Natural killer cell (primary cell): Measurements from ENCODE around the gene TECTB. TPM values are rescaled to one million over a fixed set of nuclear protein-coding genes. Genes with fewer than 3 reads are reported as not detected.
A peak's percentile ranks its signal among the peaks of the same experiment; 100 is the strongest.

Experiments
- ATAC-seq, 3 donors: fragments of 150-1000 bp in 2 of 3; fragments of 200-7000 bp in 1 of 3; cut with Tn5 transposase; 1 replicate in 1 of 3; 2 replicates in 2 of 3; pipeline ENCODE4 v1.10.0; 2021; ENCODE audit warnings: mild to moderate bottlenecking in 2 of 3, moderate library complexity in 2 of 3
- DNase-seq, 2 donors: peaks; one replicate each; pipeline versions ENCODE4 v3.0.0 to v3.0.0-alpha.2; 2013 to 2021; ENCODE audit warnings: mixed read lengths in 1 of 2
- H3K27ac ChIP-seq: one replicate; pipeline ENCODE4 v1.5.1; 2013; ENCODE audit warnings: mild to moderate bottlenecking, low read length
- H3K27me3 ChIP-seq: one replicate; pipeline ENCODE4 v1.6.1; 2013; ENCODE audit warnings: low read length; ENCODE audit not compliant: control insufficient read depth, insufficient read depth
- H3K36me3 ChIP-seq: one replicate; pipeline ENCODE4 v1.6.1; 2013; ENCODE audit warnings: low read length; ENCODE audit not compliant: control insufficient read depth, insufficient read depth
- H3K4me1 ChIP-seq: one replicate; pipeline ENCODE4 v1.6.1; 2013; ENCODE audit warnings: low read length; ENCODE audit not compliant: control insufficient read depth, insufficient read depth
- H3K4me3 ChIP-seq: one replicate; pipeline ENCODE4 v1.5.1; 2013; ENCODE audit warnings: low read length
- H3K9me3 ChIP-seq: one replicate; pipeline ENCODE4 v1.6.1; 2013; ENCODE audit warnings: low read length; ENCODE audit not compliant: control insufficient read depth, insufficient read depth
- H3K27ac Mint-ChIP-seq, 2 donors: one replicate each; pipeline ENCODE4 v1.8.0; 2022; ENCODE audit warnings: mild to moderate bottlenecking in 2 of 2, mixed read lengths in 2 of 2, moderate library complexity in 1 of 2
- H3K27me3 Mint-ChIP-seq, 2 donors: one replicate each; pipeline ENCODE4 v1.8.0; 2022; ENCODE audit warnings: low read depth in 2 of 2, mixed read lengths in 2 of 2
- H3K36me3 Mint-ChIP-seq: one replicate; pipeline ENCODE4 v1.8.0; 2022; ENCODE audit warnings: mixed read lengths
- H3K4me1 Mint-ChIP-seq, 2 donors: one replicate each; pipeline ENCODE4 v1.8.0; 2022; ENCODE audit warnings: mixed read lengths in 2 of 2
- H3K4me3 Mint-ChIP-seq: one replicate; pipeline ENCODE4 v1.8.0; 2022; ENCODE audit warnings: mild to moderate bottlenecking, moderate library complexity, mixed read lengths
- H3K9me3 Mint-ChIP-seq, 2 donors: one replicate each; pipeline ENCODE4 v1.8.0; 2022; ENCODE audit warnings: mixed read lengths in 2 of 2
- WGBS: methylation state at CpG from one replicate; pipeline ENCODE4 v1.1.7; 2013; ENCODE audit warnings: missing lambda C conversion rate; ENCODE audit not compliant: insufficient coverage; 5-methylcytosine and 5-hydroxymethylcytosine counted together
- intact Hi-C: fragments of 100-400 bp; cut with micrococcal nuclease; formaldehyde crosslinking; loops from one replicate; pipeline ENCODE4 v1.14.2; 2022
- total RNA-seq, 4 donors: library from RNA; stranded (reverse); fragments of 120-200 nt in 1 of 4; gene quantifications; one replicate each; pipeline versions ENCODE4 v1.2.3 to v1.2.4, GENCODE V29; 2013 to 2022
- TF ChIP-seq, protein P1 (sequence below): fragments of 200-600 bp; IDR thresholded peaks from one replicate; pipeline ENCODE4 v1.8.0; 2022; ENCODE audit warnings: antibody characterized with exemption

Gene TECTB
- total RNA-seq, 3 donors from 2014 or later (not counting 1 experiment from before 2014, with no cell fraction given): not detected

DNA sequence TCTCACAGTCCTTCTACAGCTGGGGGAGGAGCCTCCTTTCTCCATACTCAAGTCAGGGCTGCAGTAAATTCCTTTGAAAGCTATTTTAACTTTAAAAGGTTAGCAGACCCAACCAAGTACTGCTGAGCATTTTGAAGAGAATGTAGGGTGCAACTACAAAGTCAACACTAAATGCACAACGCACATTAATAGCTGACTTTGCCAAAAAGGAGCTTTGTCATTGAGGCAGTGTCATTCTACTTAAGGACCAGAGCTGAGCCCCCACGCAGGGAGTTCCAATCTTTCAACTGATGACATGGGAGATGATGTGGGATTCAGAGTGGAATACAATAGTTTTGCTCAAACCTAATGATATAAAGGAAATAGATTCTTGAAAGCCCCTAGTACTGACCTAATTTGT is 20.3 kb downstream of the TECTB start:
- no peak for DNase-seq
- H3K27ac ChIP-seq: no peak overlapping the region
- H3K4me3 ChIP-seq: no peak overlapping the region
- Mint-ChIP-seq H3K9me3 (no peaks in the 10 kb centered on the region), H3K4me3 (no peak overlapping the region), H3K27me3 (peaks cover 11 to 25% of the 10 kb centered on the region in 2 donors), H3K27ac (no peak overlapping the region), H3K36me3 (no peaks in the 10 kb centered on the region), H3K4me1 (no peaks in the 10 kb centered on the region)
- intact Hi-C loops: no loop called here
- H3K36me3 ChIP-seq: no peaks in the 10 kb centered on the region
- H3K4me1 ChIP-seq: no peaks in the 10 kb centered on the region
- peaks cover 2% of the 10 kb centered on the region for H3K27me3 ChIP-seq
- no peaks in the 10 kb centered on the region for H3K9me3 ChIP-seq
- ATAC-seq: no peak
- TF ChIP-seq, protein P1, sequence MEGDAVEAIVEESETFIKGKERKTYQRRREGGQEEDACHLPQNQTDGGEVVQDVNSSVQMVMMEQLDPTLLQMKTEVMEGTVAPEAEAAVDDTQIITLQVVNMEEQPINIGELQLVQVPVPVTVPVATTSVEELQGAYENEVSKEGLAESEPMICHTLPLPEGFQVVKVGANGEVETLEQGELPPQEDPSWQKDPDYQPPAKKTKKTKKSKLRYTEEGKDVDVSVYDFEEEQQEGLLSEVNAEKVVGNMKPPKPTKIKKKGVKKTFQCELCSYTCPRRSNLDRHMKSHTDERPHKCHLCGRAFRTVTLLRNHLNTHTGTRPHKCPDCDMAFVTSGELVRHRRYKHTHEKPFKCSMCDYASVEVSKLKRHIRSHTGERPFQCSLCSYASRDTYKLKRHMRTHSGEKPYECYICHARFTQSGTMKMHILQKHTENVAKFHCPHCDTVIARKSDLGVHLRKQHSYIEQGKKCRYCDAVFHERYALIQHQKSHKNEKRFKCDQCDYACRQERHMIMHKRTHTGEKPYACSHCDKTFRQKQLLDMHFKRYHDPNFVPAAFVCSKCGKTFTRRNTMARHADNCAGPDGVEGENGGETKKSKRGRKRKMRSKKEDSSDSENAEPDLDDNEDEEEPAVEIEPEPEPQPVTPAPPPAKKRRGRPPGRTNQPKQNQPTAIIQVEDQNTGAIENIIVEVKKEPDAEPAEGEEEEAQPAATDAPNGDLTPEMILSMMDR: no peak
- WGBS: 82% methylated on average over 2 of the region's 2 CpGs

DNA sequence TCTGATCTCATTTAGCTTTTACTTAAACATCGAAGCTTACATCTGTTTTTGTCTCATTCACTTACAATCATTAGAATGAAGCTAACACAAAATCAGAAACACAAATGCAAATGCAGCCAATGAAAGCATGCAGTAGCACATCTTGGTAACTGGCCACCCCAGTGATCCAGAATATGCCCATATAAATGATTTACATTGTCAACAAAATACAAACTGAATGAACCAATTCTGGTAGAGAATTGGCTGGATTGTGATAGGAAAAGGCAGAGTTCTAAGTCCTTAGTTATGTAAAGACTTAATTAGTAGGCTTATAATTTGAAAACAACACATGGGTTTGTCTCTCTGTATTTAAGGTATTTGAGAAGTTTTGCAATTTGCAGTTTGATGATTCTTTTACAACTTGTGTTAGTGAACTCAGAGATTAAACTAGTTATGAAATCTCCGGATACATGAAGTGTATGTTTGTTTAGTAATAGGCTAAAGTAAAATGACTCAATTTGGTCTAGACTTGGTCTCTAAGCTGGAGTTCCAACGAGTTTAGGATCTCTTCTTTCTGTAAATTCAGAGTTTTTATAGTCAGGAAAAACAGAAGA is 21.2 kb downstream of the TECTB start:
- no peaks in the 10 kb centered on the region for H3K9me3 ChIP-seq
- intact Hi-C loops: no loop called here
- Mint-ChIP-seq H3K36me3 (no peaks in the 10 kb centered on the region), H3K4me1 (no peaks in the 10 kb centered on the region), H3K4me3 (no peak overlapping the region), H3K27ac (no peak overlapping the region), H3K9me3 (no peaks in the 10 kb centered on the region), H3K27me3 (peaks cover 11 to 25% of the 10 kb centered on the region in 2 donors)
- no peak overlapping the region for H3K27ac ChIP-seq
- DNase-seq: no peak
- H3K4me3 ChIP-seq: no peak overlapping the region
- peaks cover 2% of the 10 kb centered on the region for H3K27me3 ChIP-seq
- 87% methylated on average over 3 of the region's 3 CpGs for WGBS
- no peaks in the 10 kb centered on the region for H3K36me3 ChIP-seq
- TF ChIP-seq, protein P1: no peak
- H3K4me1 ChIP-seq: no peaks in the 10 kb centered on the region
- no peak for ATAC-seq

DNA sequence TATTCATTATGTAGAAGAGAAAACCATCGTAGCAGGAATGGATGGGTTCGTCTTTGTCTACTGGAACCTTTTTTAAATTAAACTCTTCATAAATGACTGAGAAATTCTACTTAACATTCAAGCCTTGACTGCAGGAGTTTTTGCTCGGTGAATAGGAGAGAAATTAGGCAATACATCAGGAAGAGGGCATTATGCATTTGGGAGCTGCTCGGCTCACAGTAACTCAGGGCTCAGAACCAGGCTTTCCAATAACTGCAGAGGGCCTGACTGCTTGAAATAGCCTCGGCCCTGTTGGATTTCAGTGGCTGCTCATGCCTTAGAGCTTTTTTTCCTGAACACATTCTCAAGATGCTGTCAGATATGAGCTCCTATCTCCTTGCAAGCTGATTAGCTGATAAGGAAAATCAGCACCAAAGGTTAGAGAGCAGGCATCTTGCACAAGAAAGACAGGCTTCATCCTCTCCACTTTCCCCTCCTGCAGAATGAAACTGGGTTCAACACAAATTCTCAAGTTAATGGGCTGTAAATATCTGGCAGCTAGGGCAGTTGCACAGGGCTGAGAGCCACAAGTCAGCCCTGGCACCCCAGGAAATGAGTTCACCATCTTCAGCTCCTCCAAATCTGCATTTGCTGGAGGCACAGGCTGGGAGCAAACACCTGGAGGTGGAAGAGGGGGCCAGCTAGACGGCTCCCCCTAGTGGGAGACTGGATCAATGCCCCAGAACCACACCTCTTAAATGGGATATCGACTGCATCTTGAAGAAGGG is 24.3 kb downstream of the TECTB start:
- H3K27me3 Mint-ChIP-seq: peaks cover 11 to 26% of the 10 kb centered on the region in 2 donors
- no peak overlapping the region for H3K27ac Mint-ChIP-seq
- H3K4me3 Mint-ChIP-seq: no peak overlapping the region
- Histone ChIP-seq H3K27me3 (peaks cover 2% of the 10 kb centered on the region), H3K9me3 (no peaks in the 10 kb centered on the region), H3K27ac (no peak overlapping the region), H3K4me3 (no peak overlapping the region), H3K4me1 (no peaks in the 10 kb centered on the region), H3K36me3 (no peaks in the 10 kb centered on the region)
- intact Hi-C loops: no loop called here
- DNase-seq (peak in 1 of 2 donors; percentile 57), ATAC-seq (peak in 2 of 3 donors; percentile 37 to 60)
- H3K4me1 Mint-ChIP-seq: no peaks in the 10 kb centered on the region
- no peaks in the 10 kb centered on the region for H3K9me3 Mint-ChIP-seq
- H3K36me3 Mint-ChIP-seq: no peaks in the 10 kb centered on the region
- 74% methylated on average over 5 of the region's 7 CpGs for WGBS
- TF ChIP-seq, protein P1: peak; percentile 51
